Neural progenitor cell (in vitro differentiated cells): ENCODE measurements around the gene B4GALNT2. TPM values are rescaled to one million over a fixed set of nuclear protein-coding genes. Genes with fewer than 3 reads are reported as not detected.

Experiments used
- DNase-seq: peaks from one replicate; pipeline ENCODE4 v3.0.0-alpha.2; 2016; ENCODE audit warnings: low spot score
- H2AFZ ChIP-seq: fragments of 200-600 bp; sonication (generic); replicated peaks from 2 replicates; pipeline ENCODE4 v1.6.1; 2016; ENCODE audit warnings: antibody characterized with exemption
- H3F3A ChIP-seq: fragments of 200-600 bp; sonication (generic); 2 replicates; pipeline ENCODE4 v1.6.1; 2016; ENCODE audit warnings: antibody characterized with exemption, low read depth
- H3K27ac ChIP-seq: fragments of 200-600 bp; sonication (generic); 2 replicates; pipeline ENCODE4 v1.5.1; 2016; ENCODE audit warnings: mild to moderate bottlenecking
- H3K27me3 ChIP-seq: fragments of 200-600 bp; sonication (generic); 2 replicates; pipeline ENCODE4 v1.6.1; 2016; ENCODE audit warnings: mild to moderate bottlenecking, moderate library complexity
- H3K36me3 ChIP-seq: fragments of 200-600 bp; sonication (generic); 2 replicates; pipeline ENCODE4 v1.5.1; 2016
- H3K4me1 ChIP-seq: fragments of 200-600 bp; sonication (generic); 2 replicates; pipeline ENCODE4 v1.6.1; 2016; ENCODE audit warnings: mixed run types
- H3K4me2 ChIP-seq: fragments of 200-600 bp; sonication (generic); 2 replicates; pipeline ENCODE4 v1.6.1; 2016
- H3K4me3 ChIP-seq: fragments of 200-600 bp; sonication (generic); 2 replicates; pipeline ENCODE4 v1.5.1; 2016
- H3K79me2 ChIP-seq: fragments of 200-600 bp; sonication (generic); 2 replicates; pipeline ENCODE4 v1.6.1; 2016; ENCODE audit warnings: low read depth
- H3K9ac ChIP-seq: fragments of 200-600 bp; sonication (generic); 2 replicates; pipeline ENCODE4 v1.6.1; 2016
- H3K9me3 ChIP-seq: fragments of 200-600 bp; sonication (generic); 2 replicates; pipeline ENCODE4 v1.5.1; 2016; ENCODE audit warnings: low read depth
- H4K20me1 ChIP-seq: fragments of 200-600 bp; sonication (generic); 2 replicates; pipeline ENCODE4 v1.6.1; 2016; ENCODE audit warnings: low read depth
- H3K27ac Mint-ChIP-seq: 3 replicates; pipeline ENCODE4 v1.8.0; 2021; ENCODE audit warnings: mixed read lengths
- H3K27me3 Mint-ChIP-seq: 2 replicates; pipeline ENCODE4 v1.8.0; 2022; ENCODE audit warnings: low read depth, mild to moderate bottlenecking, inconsistent platforms, moderate library complexity, mixed read lengths; ENCODE audit not compliant: insufficient read depth
- H3K36me3 Mint-ChIP-seq: 3 replicates; pipeline ENCODE4 v1.8.0; 2021; ENCODE audit warnings: mixed read lengths
- H3K4me1 Mint-ChIP-seq: 3 replicates; pipeline ENCODE4 v1.8.0; 2021; ENCODE audit warnings: mixed read lengths
- H3K4me3 Mint-ChIP-seq: 3 replicates; pipeline ENCODE4 v1.8.0; 2021; ENCODE audit warnings: mild to moderate bottlenecking, moderate library complexity, mixed read lengths
- H3K9me3 Mint-ChIP-seq: 3 replicates; pipeline ENCODE4 v1.8.0; 2020; ENCODE audit warnings: mixed read lengths
- CTCF ChIP-seq: fragments of 200-600 bp; sonication (generic); IDR thresholded peaks from 2 replicates; pipeline ENCODE4 v1.5.1; 2017; ENCODE audit warnings: antibody characterized with exemption, mild to moderate bottlenecking
- EZH2 ChIP-seq: fragments of 200-600 bp; sonication (generic); IDR thresholded peaks from 2 replicates; pipeline ENCODE4 v1.6.1; 2017; ENCODE audit warnings: antibody characterized with exemption, mild to moderate bottlenecking, moderate library complexity
- EZH2phosphoT487 ChIP-seq: fragments of 200-600 bp; sonication (generic); IDR thresholded peaks from 2 replicates; pipeline ENCODE4 v1.6.1; 2017; ENCODE audit warnings: antibody characterized with exemption
- total RNA-seq: library from RNA; depleted of rRNA; stranded (reverse); fragments of >200 nt; gene quantifications from 2 replicates; pipeline ENCODE4 v1.2.3, GENCODE V29; 2015; ENCODE audit warnings: low replicate concordance

The B4GALNT2 gene
- total RNA-seq, 1 donor from 2014 or later, result not detected

- peaks cover 27% of the 10 kb centered on the region for H3K27me3 Mint-ChIP-seq
- Histone ChIP-seq H3F3A (peaks cover 29% of the 10 kb centered on the region), H3K4me1 (peaks cover under 1% of the 10 kb centered on the region), H4K20me1 (no peaks in the 10 kb centered on the region), H3K9ac (no peak overlapping the region), H3K36me3 (no peaks in the 10 kb centered on the region), H3K27ac (no peak overlapping the region), H3K27me3 (no peaks in the 10 kb centered on the region), H3K4me3 (no peak overlapping the region), H3K9me3 (no peaks in the 10 kb centered on the region), H2AFZ (no peak overlapping the region), H3K4me2 (no peak overlapping the region), H3K79me2 (no peaks in the 10 kb centered on the region)
- H3K9me3 Mint-ChIP-seq, result peaks cover 5% of the 10 kb centered on the region
- no peak overlapping the region for H3K27ac Mint-ChIP-seq
- H3K4me1 Mint-ChIP-seq, result peaks cover 25% of the 10 kb centered on the region
- TF ChIP-seq EZH2 (no peak), EZH2phosphoT487 (no peak), CTCF (no peak)
- H3K36me3 Mint-ChIP-seq, result no peaks in the 10 kb centered on the region
- DNase-seq, result no peak
- no peak overlapping the region for H3K4me3 Mint-ChIP-seq
These were observed 64.0 kb downstream of the B4GALNT2 start for GRCh38 chr17:49196520-49196919.

GRCh38 chr17:49197346-49197998 is 64.9 kb downstream of the B4GALNT2 start:
- no peak overlapping the region for H3K9ac ChIP-seq
- no peaks in the 10 kb centered on the region for H3K27me3 ChIP-seq
- H3K4me2 ChIP-seq, result no peak overlapping the region
- Mint-ChIP-seq H3K27ac (no peak overlapping the region), H3K27me3 (peaks cover 24% of the 10 kb centered on the region), H3K4me1 (peaks cover 19% of the 10 kb centered on the region), H3K36me3 (no peaks in the 10 kb centered on the region), H3K9me3 (peaks cover 3% of the 10 kb centered on the region), H3K4me3 (peak overlapping the region; percentile 20)
- TF ChIP-seq CTCF, result no peak
- TF ChIP-seq EZH2, result no peak
- no peak for TF ChIP-seq EZH2phosphoT487
- no peaks in the 10 kb centered on the region for H3K9me3 ChIP-seq
- H3K27ac ChIP-seq, result no peak overlapping the region
- no peak overlapping the region for H3K4me3 ChIP-seq
- H3K36me3 ChIP-seq, result no peaks in the 10 kb centered on the region
- peaks cover 21% of the 10 kb centered on the region for H3F3A ChIP-seq
- no peaks in the 10 kb centered on the region for H3K4me1 ChIP-seq
- no peaks in the 10 kb centered on the region for H3K79me2 ChIP-seq
- peak overlapping the region; percentile 84 for H2AFZ ChIP-seq
- no peak for DNase-seq
- no peaks in the 10 kb centered on the region for H4K20me1 ChIP-seq

DNA sequence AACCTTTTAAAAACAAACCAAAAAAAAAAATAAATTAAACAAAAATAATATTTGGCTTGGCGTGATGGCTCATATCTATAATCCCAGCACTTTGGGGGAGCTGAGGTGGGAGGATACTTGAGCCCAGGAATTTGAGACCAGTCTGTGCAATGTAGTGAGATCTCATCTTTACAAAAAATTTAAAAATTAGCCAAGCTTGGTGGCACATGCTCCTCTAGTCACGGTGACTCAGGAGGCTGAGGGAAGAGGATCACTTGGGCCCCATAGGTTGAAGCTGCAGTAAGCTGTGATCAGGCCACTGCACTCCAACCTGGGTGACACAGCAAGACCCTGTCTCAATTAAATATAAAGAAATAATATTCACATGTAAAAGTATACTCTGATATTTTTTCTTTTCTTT is 65.6 kb downstream of the B4GALNT2 start:
- H3K9me3 ChIP-seq, result no peaks in the 10 kb centered on the region
- H3F3A ChIP-seq, result peaks cover 16% of the 10 kb centered on the region
- no peak overlapping the region for H3K9ac ChIP-seq
- no peak for DNase-seq
- no peak overlapping the region for H3K27ac ChIP-seq
- no peaks in the 10 kb centered on the region for H3K36me3 ChIP-seq
- Mint-ChIP-seq H3K4me1 (peaks cover 16% of the 10 kb centered on the region), H3K9me3 (no peaks in the 10 kb centered on the region), H3K27me3 (peaks cover 20% of the 10 kb centered on the region), H3K4me3 (no peak overlapping the region), H3K27ac (no peak overlapping the region), H3K36me3 (no peaks in the 10 kb centered on the region)
- no peak overlapping the region for H3K4me3 ChIP-seq
- no peaks in the 10 kb centered on the region for H3K79me2 ChIP-seq
- no peaks in the 10 kb centered on the region for H3K27me3 ChIP-seq
- TF ChIP-seq CTCF (no peak), EZH2 (no peak), EZH2phosphoT487 (no peak)
- H3K4me1 ChIP-seq, result no peaks in the 10 kb centered on the region
- no peak overlapping the region for H2AFZ ChIP-seq
- H3K4me2 ChIP-seq, result no peak overlapping the region
- H4K20me1 ChIP-seq, result no peaks in the 10 kb centered on the region
